ENCODE measurements around the gene CTNNBIP1. TPM values are rescaled to one million over a fixed set of nuclear protein-coding genes. Genes with fewer than 3 reads are reported as not detected.

CTNNBIP1 gene
- total and polyA plus RNA-seq, 9 of the 15 experiments (the other 6 are each of a cell fraction or from before 2014, with no cell fraction given) = 0.65 to 29.2 (median 14.7) TPM

DNA sequence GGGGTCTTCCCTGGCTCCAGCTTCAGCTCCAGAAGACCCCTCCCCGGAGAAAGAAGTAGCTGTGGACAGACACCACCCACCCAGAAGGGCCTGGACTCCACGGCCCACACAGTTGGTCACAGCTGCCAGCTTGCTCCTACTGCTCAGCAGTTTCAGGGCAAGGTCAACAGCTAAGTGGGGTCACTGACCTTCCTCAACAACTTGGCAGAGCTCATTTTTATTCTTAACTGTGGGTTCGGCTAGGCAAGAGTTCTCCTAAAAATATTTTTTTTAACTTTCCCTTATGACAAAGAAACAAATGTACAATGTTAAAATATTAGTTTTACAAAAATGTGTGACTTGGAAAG lies 41.9 kb downstream of the CTNNBIP1 start:
- Histone ChIP-seq H3K79me2 (ENCODE audit: control insufficient read depth, insufficient read depth, low read length) (no peaks in the 10 kb centered on the region), H3K9me1 (ENCODE audit: control insufficient read depth, insufficient read depth, low read length) (no peaks in the 10 kb centered on the region), H3K9me3 (replicated peaks; ENCODE audit: control insufficient read depth, insufficient read depth, low read depth, low read length) (no peaks in the 10 kb centered on the region), H3K4me1 (replicated peaks in 1 of 2; ENCODE audit: control insufficient read depth in 2 of 2, insufficient read depth in 2 of 2, low read length in 2 of 2) (peaks cover 0 to 28% of the 10 kb centered on the region in 2 experiments; a peak in 2 of 5 replicates), H3K27ac (ENCODE audit: extremely low read depth, low read depth, low read length) (no peak overlapping the region), H3K9ac (ENCODE audit: insufficient read depth in 1 of 2, low read depth in 2 of 2, low read length in 2 of 2) (peak overlapping the region in 1 of 2 experiments; percentile 69; a peak in 2 of 4 replicates), H3K4me2 (ENCODE audit: insufficient read depth, low read length) (no peak overlapping the region), H2AFZ (ENCODE audit: low read depth, low read length) (no peak overlapping the region), H3K4me3 (no peak overlapping the region), H4K20me1 (replicated peaks; ENCODE audit: control insufficient read depth, insufficient read depth, low read length) (peaks cover 8% of the 10 kb centered on the region), H3K27me3 (ENCODE audit: control insufficient read depth in 2 of 2, insufficient read depth in 2 of 2, low read length in 2 of 2) (no peaks in the 10 kb centered on the region), H3K36me3 (ENCODE audit: control insufficient read depth, insufficient read depth, low read length) (peaks cover 4% of the 10 kb centered on the region; the same call in 1 of the 3 replicates)
- TF ChIP-seq ZBTB1 (CRISPR knock-in tag; IDR thresholded peaks at IDR 0.05; ENCODE audit: borderline replicate concordance, low read depth) (no peak), XRCC3 (IDR thresholded peaks at IDR 0.05) (no peak), NCOR1 (IDR thresholded peaks at IDR 0.05) (no peak), TCFL5 (CRISPR knock-in tag; conservative IDR thresholded peaks at IDR 0.05) (no peak), SMARCC2 (IDR thresholded peaks at IDR 0.05; ENCODE audit: low read depth) (no peak)
- TF ChIP-seq, protein P1, sequence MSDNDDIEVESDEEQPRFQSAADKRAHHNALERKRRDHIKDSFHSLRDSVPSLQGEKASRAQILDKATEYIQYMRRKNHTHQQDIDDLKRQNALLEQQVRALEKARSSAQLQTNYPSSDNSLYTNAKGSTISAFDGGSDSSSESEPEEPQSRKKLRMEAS (CRISPR knock-in tag; IDR thresholded peaks at IDR 0.05) = no peak
- no peak for FAIRE-seq
- no TSS peak for BruUV-seq (replicated peaks)
- no peak for DNase-seq (ENCODE audit: extremely low read depth in 1 of 4, low spot score in 3 of 4)
- ChIA-PET CTCF (ENCODE audit: low intra/inter-chr PET ratio) (interaction anchor here (0.8 to 4.7 kb wide), 8 partner anchors 82 to 545 kb away, joined by 3 to 86 read pairs (median 4); no protein-coding TSS in a partner anchor), POLR2A (interaction anchor here (0.6 to 1.7 kb wide), 8 partner anchors 7 to 540 kb away, joined by 3 to 9 read pairs (median 3); no protein-coding TSS in a partner anchor)
- 30% methylated on average over 3 of the region's 3 CpGs for WGBS (ENCODE audit: insufficient coverage, low coverage, missing lambda C conversion rate)
- intact Hi-C loops (cut with micrococcal nuclease) (loop anchor here (5.0 to 10.0 kb wide), 2 partner anchors 146 to 373 kb away; no protein-coding TSS in a partner anchor), in situ Hi-C loops (cut with MboI) (loop anchor here (5.0 kb wide), 2 partner anchors 81 to 241 kb away; no protein-coding TSS in a partner anchor)
- ATAC-seq = no peak
